ENCODE measurements around the gene COX4I1.
A peak's percentile ranks its signal among the peaks of the same experiment; 100 is the strongest.
"Not testable (repeated sequence)": the region's sequence is repeated elsewhere in the genome, so short reads cannot be mapped to it uniquely, and the experiment has no call there.

COX4I1 gene

GRCh38 chr16:85798283-85798776 is 1.2 kb upstream of the COX4I1 start:
- TF ChIP-seq POLR2AphosphoS5 (IDR thresholded peaks at IDR 0.05; ENCODE audit: borderline replicate concordance, low read depth, low read length), result no peak
- no peak for TF ChIP-seq EZH2 (IDR thresholded peaks at IDR 0.05)
- no peak for TF ChIP-seq FOXP2 (optimal IDR thresholded peaks at IDR 0.05; ENCODE audit: control extremely low read depth, extremely low read length, insufficient read depth)
- Histone ChIP-seq H3K27ac (no peak overlapping the region), H3K9me3 (ENCODE audit: low read depth, low read length) (no peaks in the 10 kb centered on the region), H3K9ac (ENCODE audit: insufficient read length) (peak overlapping the region; percentile 84), H3K4me3 (peak overlapping the region; percentile 81), H3K36me3 (ENCODE audit: insufficient read depth, low read length) (peaks cover 24% of the 10 kb centered on the region)
- no peak for DNase-seq (ENCODE audit: low read depth, low spot score)

GRCh38 chr16:85798901-85799496 is 496 bp upstream of the COX4I1 start:
- peak overlapping the region; percentile 81 for H3K4me3 ChIP-seq
- no peak overlapping the region for H3K27ac ChIP-seq
- DNase-seq (ENCODE audit: low read depth, low spot score), result no peak
- peaks cover 28% of the 10 kb centered on the region for H3K36me3 ChIP-seq (ENCODE audit: insufficient read depth, low read length)
- TF ChIP-seq POLR2AphosphoS5 (IDR thresholded peaks at IDR 0.05; ENCODE audit: borderline replicate concordance, low read depth, low read length), result no peak
- TF ChIP-seq FOXP2 (optimal IDR thresholded peaks at IDR 0.05; ENCODE audit: control extremely low read depth, extremely low read length, insufficient read depth), result no peak
- no peak for TF ChIP-seq EZH2 (IDR thresholded peaks at IDR 0.05)
- H3K9me3 ChIP-seq (ENCODE audit: low read depth, low read length), result no peaks in the 10 kb centered on the region
- H3K9ac ChIP-seq (ENCODE audit: insufficient read length), result peak overlapping the region; percentile 84

- Histone ChIP-seq H3K9ac (ENCODE audit: insufficient read length) (peak overlapping the region; percentile 84), H3K4me3 (peak overlapping the region; percentile 81), H3K36me3 (ENCODE audit: insufficient read depth, low read length) (peaks cover 31% of the 10 kb centered on the region), H3K27ac (no peak overlapping the region), H3K9me3 (ENCODE audit: low read depth, low read length) (no peaks in the 10 kb centered on the region)
- TF ChIP-seq FOXP2 (optimal IDR thresholded peaks at IDR 0.05; ENCODE audit: control extremely low read depth, extremely low read length, insufficient read depth), result no peak
- no peak for TF ChIP-seq POLR2AphosphoS5 (IDR thresholded peaks at IDR 0.05; ENCODE audit: borderline replicate concordance, low read depth, low read length)
- no peak for TF ChIP-seq EZH2 (IDR thresholded peaks at IDR 0.05)
- no peak for DNase-seq (ENCODE audit: low read depth, low spot score)
These were observed 800 bp downstream of the COX4I1 start for GRCh38 chr16:85800321-85800669.

GRCh38 chr16:85803570-85803969 is 4.1 kb downstream of the COX4I1 start:
- Histone ChIP-seq H3K36me3 (ENCODE audit: insufficient read depth, low read length) (peaks cover 34% of the 10 kb centered on the region), H3K9ac (ENCODE audit: insufficient read length) (no peak overlapping the region), H3K4me3 (no peak overlapping the region), H3K9me3 (ENCODE audit: low read depth, low read length) (no peaks in the 10 kb centered on the region), H3K27ac (no peak overlapping the region)
- TF ChIP-seq POLR2AphosphoS5 (IDR thresholded peaks at IDR 0.05; ENCODE audit: borderline replicate concordance, low read depth, low read length), result no peak
- DNase-seq (ENCODE audit: low read depth, low spot score), result no peak

GRCh38 chr16:85805442-85806045 is 6.0 kb downstream of the COX4I1 start:
- DNase-seq (ENCODE audit: low read depth, low spot score), result no peak
- no peak for TF ChIP-seq FOXP2 (optimal IDR thresholded peaks at IDR 0.05; ENCODE audit: control extremely low read depth, extremely low read length, insufficient read depth)
- no peak for TF ChIP-seq EZH2 (IDR thresholded peaks at IDR 0.05)
- no peak for TF ChIP-seq POLR2AphosphoS5 (IDR thresholded peaks at IDR 0.05; ENCODE audit: borderline replicate concordance, low read depth, low read length)
- Histone ChIP-seq H3K9ac (ENCODE audit: insufficient read length) (no peak overlapping the region), H3K9me3 (ENCODE audit: low read depth, low read length) (no peaks in the 10 kb centered on the region), H3K4me3 (no peak overlapping the region), H3K27ac (no peak overlapping the region), H3K36me3 (ENCODE audit: insufficient read depth, low read length) (peaks cover 34% of the 10 kb centered on the region)

GRCh38 chr16:85806539-85806938 is 7.0 kb downstream of the COX4I1 start:
- Histone ChIP-seq H3K4me3 (no peak overlapping the region), H3K27ac (no peak overlapping the region), H3K9ac (ENCODE audit: insufficient read length) (no peak overlapping the region), H3K9me3 (ENCODE audit: low read depth, low read length) (no peaks in the 10 kb centered on the region), H3K36me3 (ENCODE audit: insufficient read depth, low read length) (peaks cover 31% of the 10 kb centered on the region)
- no peak for TF ChIP-seq POLR2AphosphoS5 (IDR thresholded peaks at IDR 0.05; ENCODE audit: borderline replicate concordance, low read depth, low read length)
- no peak for TF ChIP-seq EZH2 (IDR thresholded peaks at IDR 0.05)
- TF ChIP-seq FOXP2 (optimal IDR thresholded peaks at IDR 0.05; ENCODE audit: control extremely low read depth, extremely low read length, insufficient read depth), result no peak
- DNase-seq (ENCODE audit: low read depth, low spot score), result no peak

GRCh38 chr16:85807340-85807739 is 7.8 kb downstream of the COX4I1 start:
- H3K36me3 ChIP-seq (ENCODE audit: insufficient read depth, low read length), result peaks cover 23% of the 10 kb centered on the region
- H3K9me3 ChIP-seq (ENCODE audit: low read depth, low read length); H3K4me3 ChIP-seq; DNase-seq (ENCODE audit: low read depth, low spot score); H3K9ac ChIP-seq (ENCODE audit: insufficient read length); H3K27ac ChIP-seq: not testable (repeated sequence)

GRCh38 chr16:85808104-85808503 is 8.6 kb downstream of the COX4I1 start:
- not testable (repeated sequence) for H3K9me3 ChIP-seq (ENCODE audit: low read depth, low read length); H3K27ac ChIP-seq; H3K4me3 ChIP-seq; H3K9ac ChIP-seq (ENCODE audit: insufficient read length); DNase-seq (ENCODE audit: low read depth, low spot score)
- peaks cover 15% of the 10 kb centered on the region; the same call in 1 of the 2 replicates for H3K36me3 ChIP-seq (ENCODE audit: insufficient read depth, low read length)

- DNase-seq (ENCODE audit: low read depth, low spot score), result no peak
These were observed 9.4 kb downstream of the COX4I1 start for GRCh38 chr16:85808926-85809325.

More at GRCh38 chr16:85808926-85809325, 9.4 kb downstream of the COX4I1 start:
- TF ChIP-seq FOXP2 (optimal IDR thresholded peaks at IDR 0.05; ENCODE audit: control extremely low read depth, extremely low read length, insufficient read depth) (no peak), POLR2AphosphoS5 (IDR thresholded peaks at IDR 0.05; ENCODE audit: borderline replicate concordance, low read depth, low read length) (no peak), EZH2 (IDR thresholded peaks at IDR 0.05) (no peak)
- no peak overlapping the region for H3K4me3 ChIP-seq
- H3K27ac ChIP-seq, result no peak overlapping the region
- no peak overlapping the region for H3K9ac ChIP-seq (ENCODE audit: insufficient read length)
- no peaks in the 10 kb centered on the region for H3K9me3 ChIP-seq (ENCODE audit: low read depth, low read length)
- peaks cover 10% of the 10 kb centered on the region; the same call in 1 of the 2 replicates for H3K36me3 ChIP-seq (ENCODE audit: insufficient read depth, low read length)

All from SK-N-MC (cell line).